Ishikawa (cell line): Measurements from ENCODE around the gene C12orf76.

ENCODE experiments used
- CEBPB ChIP-seq: IDR thresholded peaks from 2 replicates; pipeline ENCODE4 v1.6.1; 2012
- CREB1 ChIP-seq: IDR thresholded peaks from 2 replicates; pipeline ENCODE4 v1.6.1; 2012; ENCODE audit warnings: low read depth
- EGR1 ChIP-seq: IDR thresholded peaks from 2 replicates; pipeline ENCODE4 v1.6.1; 2012
- EP300 ChIP-seq: IDR thresholded peaks from 2 replicates; pipeline ENCODE4 v1.6.1; 2012; ENCODE audit warnings: borderline replicate concordance
- FOXM1 ChIP-seq: IDR thresholded peaks from 2 replicates; pipeline ENCODE4 v1.6.1; 2012; ENCODE audit warnings: low read depth, borderline replicate concordance
- NFIC ChIP-seq: IDR thresholded peaks from 2 replicates; pipeline ENCODE4 v1.6.1; 2012
- RAD21 ChIP-seq: IDR thresholded peaks from 2 replicates; pipeline ENCODE4 v1.6.1; 2012; ENCODE audit warnings: low read depth
- REST ChIP-seq: IDR thresholded peaks from 2 replicates; pipeline ENCODE4 v1.6.1; 2012; ENCODE audit warnings: low read depth, mild to moderate bottlenecking
- TAF1 ChIP-seq: IDR thresholded peaks from 2 replicates; pipeline ENCODE4 v1.6.1; 2012; ENCODE audit warnings: low read depth, mild to moderate bottlenecking
- TCF12 ChIP-seq: IDR thresholded peaks from 2 replicates; pipeline ENCODE4 v1.6.1; 2012; ENCODE audit warnings: low read depth
- TEAD4 ChIP-seq: IDR thresholded peaks from 2 replicates; pipeline ENCODE4 v1.6.1; 2012
- USF1 ChIP-seq: IDR thresholded peaks from 2 replicates; pipeline ENCODE4 v1.6.1; 2012
- YY1 ChIP-seq: IDR thresholded peaks from 2 replicates; pipeline ENCODE4 v1.6.1; 2012; ENCODE audit warnings: low read depth
- ZBTB7A ChIP-seq: IDR thresholded peaks from 2 replicates; pipeline ENCODE4 v1.6.1; 2012; ENCODE audit warnings: low read depth
- TF ChIP-seq, protein P1 (sequence below): IDR thresholded peaks from 2 replicates; pipeline ENCODE4 v1.6.1; 2012

C12orf76 gene

GRCh38 chr12:110001596-110001995 lies 46.7 kb downstream of the C12orf76 start:
- TF ChIP-seq NFIC (no peak), YY1 (no peak), CREB1 (no peak), RAD21 (no peak), EP300 (no peak), TAF1 (no peak), USF1 (no peak), TEAD4 (no peak), CEBPB (no peak), EGR1 (no peak), ZBTB7A (no peak), REST (no peak), TCF12 (no peak), FOXM1 (no peak)
- TF ChIP-seq, protein P1, sequence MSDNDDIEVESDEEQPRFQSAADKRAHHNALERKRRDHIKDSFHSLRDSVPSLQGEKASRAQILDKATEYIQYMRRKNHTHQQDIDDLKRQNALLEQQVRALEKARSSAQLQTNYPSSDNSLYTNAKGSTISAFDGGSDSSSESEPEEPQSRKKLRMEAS: no peak

DNA sequence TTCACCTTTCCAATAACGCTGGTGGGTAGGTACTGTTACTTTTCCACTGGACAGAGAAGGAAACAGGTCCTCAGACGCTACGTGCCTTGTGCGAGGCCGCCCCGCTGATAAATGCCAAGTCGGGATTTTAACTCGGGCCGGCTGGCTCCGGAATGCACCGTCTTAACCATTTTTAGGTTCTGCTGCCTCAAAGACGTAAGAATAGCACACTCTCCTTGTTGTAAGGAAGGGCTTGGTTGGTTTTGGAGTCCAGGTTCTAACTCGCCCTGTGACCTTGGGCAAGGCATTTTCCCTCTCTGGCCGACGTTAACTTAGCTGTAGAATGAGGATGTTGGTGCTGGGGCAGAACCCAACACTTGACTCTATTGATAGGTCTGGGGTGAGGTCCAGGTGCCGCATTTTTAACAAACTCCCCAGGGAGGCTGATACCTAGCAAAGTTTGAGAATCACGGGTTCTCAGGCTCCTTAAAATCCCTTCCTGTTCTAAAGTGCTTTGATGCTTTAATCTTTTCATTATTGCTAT lies 48.3 kb downstream of the C12orf76 start:
- TF ChIP-seq REST (no peak), CREB1 (no peak), TAF1 (no peak), EP300 (no peak), USF1 (no peak), NFIC (no peak), TCF12 (no peak)

GRCh38 chr12:109999649-109999971 lies 48.7 kb downstream of the C12orf76 start:
- TF ChIP-seq YY1: no peak
- TF ChIP-seq ZBTB7A: peak; percentile 6

GRCh38 chr12:109998904-109999648 lies 49.2 kb downstream of the C12orf76 start, which contains the start of gene ANKRD13A:
ANKRD13A (plus strand) TSS chr12:109999430; CDS start chr12:109999689, 259 bp downstream.
- no peak for TF ChIP-seq CREB1
- no peak for TF ChIP-seq FOXM1
- peak; percentile 68; the same call in 1 of the 2 replicates for TF ChIP-seq EP300
- peak; percentile 99 for TF ChIP-seq YY1
- peak; percentile 86 for TF ChIP-seq TAF1
- TF ChIP-seq EGR1: peak; percentile 84
- TF ChIP-seq, protein P1: peak; percentile 96
- no peak for TF ChIP-seq REST
- peak; percentile 88 for TF ChIP-seq USF1
- no peak for TF ChIP-seq CEBPB
- TF ChIP-seq TEAD4: no peak
- no peak for TF ChIP-seq NFIC
- TF ChIP-seq RAD21: no peak
- peak; percentile 91; the same call in 1 of the 2 replicates for TF ChIP-seq ZBTB7A
- TF ChIP-seq TCF12: no peak
